A549 (cell line): ENCODE measurements around the gene ATP5ME. TPM values are rescaled to one million over a fixed set of nuclear protein-coding genes. Genes with fewer than 3 reads are reported as not detected.

Source experiments
- ATAC-seq, 2 experiments: fragments of 200-7000 bp in 1 of 2; fragments of >200 bp in 1 of 2; cut with Nextera tagmentation in 1 of 2; cut with Tn5 transposase in 1 of 2; 3 replicates each; pipeline versions ENCODE4 v1.8.0 to v1.9.1; 2018 to 2020; ENCODE audit warnings: mild to moderate bottlenecking in 1 of 2, moderate library complexity in 1 of 2
- CTCF ChIA-PET: fragments of 300-600 bp; sonication (Branson Sonifier 250); formaldehyde crosslinking; extraction: SDS; loops from one replicate; lab custom pipeline; 2021; ENCODE audit warnings: antibody characterized with exemption, inconsistent platforms; lab: Yijun Ruan, JAX
- POLR2A ChIA-PET: fragments of 350-600 bp; formaldehyde crosslinking; extraction: SDS; loops from one replicate; lab custom pipeline; 2021; ENCODE audit warnings: antibody characterized with exemption, inconsistent platforms; lab: Yijun Ruan, JAX
- DNase-seq, 2 experiments: peaks; one replicate each; pipeline versions ENCODE4 v3.0.0 to v3.0.0-alpha.2; 2011 to 2016; ENCODE audit warnings: low read depth in 1 of 2, low spot score in 1 of 2
- FAIRE-seq: peaks from 2 replicates; lab custom pipeline; 2011; peaks lifted over from hg19 to GRCh38; lab: Jason Lieb, UNC
- H3K27ac ChIP-seq, 2 experiments: fragments of >200 bp; sonication (Bioruptor Twin); formaldehyde crosslinking; 3 replicates each; pipeline ENCODE4 v1.5.1; 2016 to 2017
- H3K4me1 ChIP-seq: fragments of >200 bp; sonication (Bioruptor Twin); formaldehyde crosslinking; 3 replicates; pipeline ENCODE4 v1.6.1; 2016
- H3K4me2 ChIP-seq: fragments of >200 bp; sonication (Bioruptor Twin); formaldehyde crosslinking; 3 replicates; pipeline ENCODE4 v1.6.1; 2016
- H3K4me3 ChIP-seq: fragments of >200 bp; sonication (Bioruptor Twin); formaldehyde crosslinking; 3 replicates; pipeline ENCODE4 v1.5.1; 2016
- H3K9me3 ChIP-seq: fragments of >200 bp; sonication (Bioruptor Twin); formaldehyde crosslinking; 3 replicates; pipeline ENCODE4 v1.6.1; 2016
- ATOH8 ChIP-seq: fragments of 250-450 bp; sonication (Bioruptor Pico); IDR thresholded peaks from 2 replicates; pipeline ENCODE4 v1.5.0; 2020; ENCODE audit warnings: low read depth, mild to moderate bottlenecking, moderate library complexity
- CHD2 ChIP-seq: fragments of 150-350 bp; IDR thresholded peaks from 2 replicates; pipeline ENCODE4 v1.6.1; 2014; ENCODE audit warnings: low read length; ENCODE audit not compliant: partially characterized antibody
- CHD4 ChIP-seq: fragments of 200-600 bp; sonication (generic); IDR thresholded peaks from 2 replicates; pipeline ENCODE4 v1.6.1; 2016; ENCODE audit warnings: antibody characterized with exemption, mild to moderate bottlenecking, borderline replicate concordance
- CTCF ChIP-seq: fragments of >200 bp; sonication (Bioruptor Twin); formaldehyde crosslinking; IDR thresholded peaks from 3 replicates; pipeline ENCODE4 v1.5.1; 2016
- ELK1 ChIP-seq: fragments of 150-350 bp; IDR thresholded peaks from 2 replicates; pipeline ENCODE4 v1.6.1; 2014; ENCODE audit warnings: low read depth, mild to moderate bottlenecking, low read length
- ESRRA ChIP-seq: fragments of 150-350 bp; IDR thresholded peaks from 2 replicates; pipeline ENCODE4 v1.6.1; 2014; ENCODE audit warnings: mild to moderate bottlenecking, low read length, borderline replicate concordance
- FOSL2 ChIP-seq, 2 experiments: fragments of 450-650 bp in 1 of 2; fragments of >200 bp in 1 of 2; sonication (Bioruptor Twin) in 1 of 2; formaldehyde crosslinking; IDR thresholded peaks; 2 replicates each; pipeline versions ENCODE4 v1.5.0 to v1.6.1; 2016 to 2020; ENCODE audit warnings: mild to moderate bottlenecking in 1 of 2, moderate library complexity in 1 of 2
- HES2 ChIP-seq: fragments of >200 bp; sonication (Bioruptor Twin); formaldehyde crosslinking; IDR thresholded peaks from 2 replicates; pipeline ENCODE4 v1.6.1; 2016
- HEYL ChIP-seq: fragments of 250-450 bp; sonication (Bioruptor Pico); IDR thresholded peaks from 2 replicates; pipeline ENCODE4 v1.8.0; 2021; ENCODE audit warnings: mild to moderate bottlenecking, moderate library complexity
- HMGXB4 ChIP-seq: fragments of 250-450 bp; sonication (Bioruptor Pico); IDR thresholded peaks from 2 replicates; pipeline ENCODE4 v1.5.0; 2021; ENCODE audit warnings: mild to moderate bottlenecking, moderate library complexity, borderline replicate concordance
- KDM5A ChIP-seq: fragments of 200-600 bp; sonication (generic); IDR thresholded peaks from 2 replicates; pipeline ENCODE4 v1.6.1; 2016; ENCODE audit warnings: antibody characterized with exemption, mild to moderate bottlenecking
- MAFK ChIP-seq: fragments of 450-650 bp; IDR thresholded peaks from 2 replicates; pipeline ENCODE4 v1.6.1; 2014; ENCODE audit not compliant: partially characterized antibody
- MAX ChIP-seq: IDR thresholded peaks from 2 replicates; pipeline ENCODE4 v1.6.1; 2012
- MYC ChIP-seq: IDR thresholded peaks from 2 replicates; pipeline ENCODE4 v1.6.1; 2012; ENCODE audit warnings: mild to moderate bottlenecking, inconsistent platforms, low read length, improper control_type of control experiment, borderline replicate concordance
- PBX3 ChIP-seq: IDR thresholded peaks from 2 replicates; pipeline ENCODE4 v1.6.1; 2012
- POLR2AphosphoS2 ChIP-seq: conservative IDR thresholded peaks from 2 replicates; pipeline ENCODE4 v1.6.1; 2012; ENCODE audit warnings: low read length, improper control_type of control experiment, inconsistent platforms
- RAD21 ChIP-seq, 2 experiments: fragments of >200 bp in 1 of 2; sonication (Bioruptor Twin) in 1 of 2; formaldehyde crosslinking in 1 of 2; IDR thresholded peaks in 1 of 2; conservative IDR thresholded peaks in 1 of 2; 2 replicates in 1 of 2; 3 replicates in 1 of 2; pipeline ENCODE4 v1.6.1; 2012 to 2018; ENCODE audit warnings: inconsistent platforms in 1 of 2
- RARB ChIP-seq: fragments of 250-450 bp; sonication (Bioruptor Pico); IDR thresholded peaks from 2 replicates; pipeline ENCODE4 v1.8.0; 2021; ENCODE audit warnings: mild to moderate bottlenecking, moderate library complexity
- SREBF2 ChIP-seq: fragments of 450-650 bp; IDR thresholded peaks from 2 replicates; pipeline ENCODE4 v1.6.1; 2014; ENCODE audit warnings: mild to moderate bottlenecking, moderate library complexity
- ZFP36 ChIP-seq: fragments of 450-650 bp; IDR thresholded peaks from 2 replicates; pipeline ENCODE4 v1.6.1; 2014; ENCODE audit warnings: borderline replicate concordance; ENCODE audit not compliant: partially characterized antibody
- WGBS: methylation state at CpG from one replicate; pipeline ENCODE4 v1.1.6; 2017; ENCODE audit errors: missing lambda C conversion rate; 5-methylcytosine and 5-hydroxymethylcytosine counted together
- polyA plus RNA-seq, 4 experiments: library from polyadenylated mRNA; depleted of rRNA in 3 of 4; stranded (reverse); fragments of >200 nt; fragmentation: RNase III in 1 of 4; extraction: RNeasy Plus Mini Kit Qiagen cat#74134 plus additional on column Dnase treatment in 1 of 4; gene quantifications; 2 replicates in 3 of 4; 3 replicates in 1 of 4; pipeline ENCODE4 v1.2.3, GENCODE V29; 2011 to 2017

Gene ATP5ME
- polyA plus RNA-seq, 2 of the 4 experiments (the other 2 are of a cell fraction) = 198 to 659 TPM

GRCh38 chr4:692771-693554, 18.9 kb upstream of the ATP5ME start:
- H3K4me1 ChIP-seq = peaks cover 7% of the 10 kb centered on the region
- no peak for FAIRE-seq
- ChIA-PET CTCF (interaction anchor here (1.5 to 1.7 kb wide), 2 partner anchors 8 to 9 kb away, joined by 5 to 8 read pairs; no protein-coding TSS in a partner anchor), POLR2A (no interaction called here)
- DNase-seq = no peak
- no peak overlapping the region for H3K4me2 ChIP-seq
- no peaks in the 10 kb centered on the region for H3K9me3 ChIP-seq
- TF ChIP-seq MAFK = no peak
- TF ChIP-seq RAD21 (conservative IDR thresholded peaks at IDR 0.05 in 1 of 2, IDR thresholded peaks at IDR 0.05 in 1 of 2) = no peak
- no peak for TF ChIP-seq ELK1
- TF ChIP-seq CHD2 = no peak
- TF ChIP-seq HMGXB4 = no peak
- TF ChIP-seq SREBF2 = no peak
- TF ChIP-seq MYC = no peak
- no peak for TF ChIP-seq KDM5A
- no peak for TF ChIP-seq ATOH8 (CRISPR knock-in tag)
- no peak for TF ChIP-seq ESRRA
- TF ChIP-seq HEYL (CRISPR knock-in tag) = no peak
- TF ChIP-seq POLR2AphosphoS2 = no peak
- TF ChIP-seq FOSL2 (IDR thresholded peaks at IDR 0.05) = no peak
- TF ChIP-seq FOSL2 (CRISPR knock-in tag; IDR thresholded peaks at IDR 0.05) = no peak
- TF ChIP-seq MAX = no peak
- no peak for TF ChIP-seq HES2
- no peak for TF ChIP-seq CHD4
- TF ChIP-seq RARB = no peak
- TF ChIP-seq ZFP36 = no peak
- TF ChIP-seq PBX3 = no peak
- no peak for TF ChIP-seq CTCF
- ATAC-seq = peak in 1 of 2 experiments; percentile 28; a peak in 2 of 6 replicates
- H3K4me3 ChIP-seq = no peak overlapping the region
- H3K27ac ChIP-seq = no peak overlapping the region
- WGBS = 88% methylated on average over 24 of the region's 32 CpGs
